Endometrium (tissue), 2 donors: ENCODE measurements around the gene FBXO36.
"Not testable (repeated sequence)": the region's sequence is repeated elsewhere in the genome, so short reads cannot be mapped to it uniquely, and the experiment has no call there.

ENCODE experiments used
- FAIRE-seq: peaks from 2 replicates; lab custom pipeline; 2012; peaks lifted over from hg19 to GRCh38; lab: Jason Lieb, UNC
- donor health status: control.
- donor health status: control.

Gene FBXO36

GRCh38 chr2:229922449-229923386 lies at the start of gene FBXO36:
FBXO36 (plus strand) TSS chr2:229922503; CDS start chr2:229922514, 11 bp downstream.
- no peak for FAIRE-seq

GRCh38 chr2:229873123-229873581 lies 49.2 kb upstream of the FBXO36 start:
- FAIRE-seq: no peak

GRCh38 chr2:229874647-229875046 lies 47.7 kb upstream of the FBXO36 start:
- no peak for FAIRE-seq

- no peak for FAIRE-seq
These were observed 46.8 kb upstream of the FBXO36 start for GRCh38 chr2:229875549-229875948.

- FAIRE-seq: no peak
These were observed 42.9 kb upstream of the FBXO36 start for GRCh38 chr2:229879191-229879950.

GRCh38 chr2:229880892-229881586 lies 41.3 kb upstream of the FBXO36 start:
- no peak for FAIRE-seq

- FAIRE-seq: no peak
These were observed 39.7 kb upstream of the FBXO36 start for GRCh38 chr2:229882583-229882982.

GRCh38 chr2:229884775-229885699 lies 37.3 kb upstream of the FBXO36 start:
- no peak for FAIRE-seq

- FAIRE-seq: no peak
These were observed 34.9 kb upstream of the FBXO36 start for GRCh38 chr2:229887441-229887840.

- FAIRE-seq: no peak
These were observed 34.3 kb upstream of the FBXO36 start for GRCh38 chr2:229888031-229888430.

- no peak for FAIRE-seq
These were observed 33.3 kb upstream of the FBXO36 start for GRCh38 chr2:229889023-229889422.

- FAIRE-seq: no peak
These were observed 25.4 kb upstream of the FBXO36 start for GRCh38 chr2:229896857-229897256.

GRCh38 chr2:229899604-229900003 lies 22.7 kb upstream of the FBXO36 start:
- no peak for FAIRE-seq

GRCh38 chr2:229900012-229900411 lies 22.3 kb upstream of the FBXO36 start:
- no peak for FAIRE-seq

GRCh38 chr2:229900514-229900913 lies 21.8 kb upstream of the FBXO36 start:
- not testable (repeated sequence) for FAIRE-seq

GRCh38 chr2:229901819-229902218 lies 20.5 kb upstream of the FBXO36 start:
- FAIRE-seq: no peak

GRCh38 chr2:229903037-229903436 lies 19.3 kb upstream of the FBXO36 start:
- no peak for FAIRE-seq

- FAIRE-seq: no peak
These were observed 16.7 kb upstream of the FBXO36 start for GRCh38 chr2:229905601-229906000.

- FAIRE-seq: no peak
These were observed 13.2 kb upstream of the FBXO36 start for GRCh38 chr2:229909090-229909489.

GRCh38 chr2:229910147-229910831 lies 12.0 kb upstream of the FBXO36 start:
- no peak for FAIRE-seq
